ENCODE results near the gene PEF1.

GRCh38 chr1:31643976-31644559 lies 608 bp downstream of the PEF1 start:
- TF ChIP-seq GTF2F1 (IDR thresholded peaks at IDR 0.05; ENCODE audit: borderline replicate concordance, low read depth, low read length) (no peak), EZH2 (IDR thresholded peaks at IDR 0.05; ENCODE audit: low read depth, low read length, severe bottlenecking) (no peak)
